Measurements from ENCODE around the gene RXRA.

DNA sequence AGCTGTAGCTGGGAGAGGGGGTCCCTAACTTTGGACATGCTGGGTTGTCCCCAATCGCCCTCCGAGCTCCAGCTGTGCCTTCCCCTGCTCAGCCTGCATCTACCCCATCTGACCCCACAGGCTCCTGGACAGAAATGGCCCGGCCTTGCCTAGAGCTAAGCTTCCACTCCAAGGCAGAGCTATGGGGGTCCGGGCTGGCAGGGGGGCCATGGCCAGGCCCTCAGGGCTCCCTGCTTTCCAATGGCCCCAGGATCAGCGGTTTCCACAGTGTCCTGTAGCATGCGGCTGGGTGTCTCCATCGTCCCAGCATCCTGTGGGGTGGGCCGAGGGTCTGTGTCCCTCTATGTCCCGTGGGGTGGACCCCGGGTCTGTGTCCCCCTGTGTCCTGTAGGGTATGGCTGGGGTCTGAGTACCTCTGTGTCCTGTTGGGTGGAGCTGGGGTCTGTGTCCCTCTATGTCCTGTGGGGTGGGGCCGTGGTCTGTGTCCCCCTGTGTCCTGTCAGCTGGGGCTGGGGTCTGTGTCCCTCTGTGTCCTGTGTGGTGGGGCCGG lies 130.6 kb downstream of the RXRA start:
- TF ChIP-seq, protein P1, sequence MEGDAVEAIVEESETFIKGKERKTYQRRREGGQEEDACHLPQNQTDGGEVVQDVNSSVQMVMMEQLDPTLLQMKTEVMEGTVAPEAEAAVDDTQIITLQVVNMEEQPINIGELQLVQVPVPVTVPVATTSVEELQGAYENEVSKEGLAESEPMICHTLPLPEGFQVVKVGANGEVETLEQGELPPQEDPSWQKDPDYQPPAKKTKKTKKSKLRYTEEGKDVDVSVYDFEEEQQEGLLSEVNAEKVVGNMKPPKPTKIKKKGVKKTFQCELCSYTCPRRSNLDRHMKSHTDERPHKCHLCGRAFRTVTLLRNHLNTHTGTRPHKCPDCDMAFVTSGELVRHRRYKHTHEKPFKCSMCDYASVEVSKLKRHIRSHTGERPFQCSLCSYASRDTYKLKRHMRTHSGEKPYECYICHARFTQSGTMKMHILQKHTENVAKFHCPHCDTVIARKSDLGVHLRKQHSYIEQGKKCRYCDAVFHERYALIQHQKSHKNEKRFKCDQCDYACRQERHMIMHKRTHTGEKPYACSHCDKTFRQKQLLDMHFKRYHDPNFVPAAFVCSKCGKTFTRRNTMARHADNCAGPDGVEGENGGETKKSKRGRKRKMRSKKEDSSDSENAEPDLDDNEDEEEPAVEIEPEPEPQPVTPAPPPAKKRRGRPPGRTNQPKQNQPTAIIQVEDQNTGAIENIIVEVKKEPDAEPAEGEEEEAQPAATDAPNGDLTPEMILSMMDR (IDR thresholded peaks at IDR 0.05) = no peak
- TF ChIP-seq POLR2A (IDR thresholded peaks at IDR 0.05) = no peak

Measured in adrenal gland (tissue), 5 donors.